HG03039 (cell line): ENCODE results near the gene DNAJC5.
A peak's percentile ranks its signal among the peaks of the same experiment; 100 is the strongest.

Experiments used
- ATAC-seq: cut with Tn5 transposase; IDR thresholded peaks from one replicate; pipeline ENCODE4 v1.9.1; 2021; ENCODE audit warnings: mild to moderate bottlenecking, moderate library complexity; ENCODE audit not compliant: unreplicated experiment

The DNAJC5 gene

GRCh38 chr20:63978319-63979228 is 83.6 kb downstream of the DNAJC5 start:
- no peak for ATAC-seq

DNA sequence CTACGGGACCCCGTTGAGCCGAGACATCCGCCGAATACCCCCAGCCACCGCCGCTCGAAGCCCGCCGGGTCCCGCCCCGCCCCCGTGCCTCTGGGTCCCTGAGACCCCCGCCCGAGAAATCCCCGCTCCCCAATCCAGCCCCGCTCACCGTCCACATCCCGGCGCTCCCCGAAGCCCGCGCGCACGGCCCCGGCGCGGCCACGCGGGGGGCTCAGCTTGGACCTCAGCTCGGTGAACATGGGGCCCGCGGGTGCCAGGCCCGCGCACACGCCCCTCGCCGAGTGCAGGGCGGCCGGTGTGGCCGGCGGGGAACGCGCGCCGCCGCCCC is 84.3 kb downstream of the DNAJC5 start:
- ATAC-seq, result no peak

GRCh38 chr20:63979557-63980316 is 84.8 kb downstream of the DNAJC5 start, which contains the start of gene SAMD10:
TSS of gene SAMD10 (minus strand) at chr20:63979642. CDS start at chr20:63979467, 175 bp downstream.
- ATAC-seq, result no peak

DNA sequence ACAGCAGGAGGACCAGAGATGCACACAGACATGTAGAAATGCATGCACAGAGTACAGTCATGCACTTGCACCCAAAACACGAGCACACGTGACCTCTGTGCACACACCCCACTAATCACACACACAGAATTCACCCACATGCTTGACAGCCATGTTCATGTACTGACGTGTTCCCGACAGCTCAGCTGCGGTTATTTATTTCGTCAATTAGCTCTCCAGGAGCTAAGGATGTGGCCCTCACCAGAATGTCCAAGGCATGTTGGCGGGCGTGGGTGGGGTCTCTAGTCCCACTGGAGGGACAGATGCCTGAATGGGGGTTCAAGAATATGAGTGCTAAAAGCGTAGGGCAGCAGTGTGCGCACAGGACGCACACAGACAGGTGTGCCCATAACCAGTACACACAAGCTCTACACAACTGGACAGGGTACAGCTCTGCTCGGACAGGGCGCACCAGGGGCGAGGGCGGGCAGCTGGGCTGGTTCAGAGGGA is 85.4 kb downstream of the DNAJC5 start:
- no peak for ATAC-seq

DNA sequence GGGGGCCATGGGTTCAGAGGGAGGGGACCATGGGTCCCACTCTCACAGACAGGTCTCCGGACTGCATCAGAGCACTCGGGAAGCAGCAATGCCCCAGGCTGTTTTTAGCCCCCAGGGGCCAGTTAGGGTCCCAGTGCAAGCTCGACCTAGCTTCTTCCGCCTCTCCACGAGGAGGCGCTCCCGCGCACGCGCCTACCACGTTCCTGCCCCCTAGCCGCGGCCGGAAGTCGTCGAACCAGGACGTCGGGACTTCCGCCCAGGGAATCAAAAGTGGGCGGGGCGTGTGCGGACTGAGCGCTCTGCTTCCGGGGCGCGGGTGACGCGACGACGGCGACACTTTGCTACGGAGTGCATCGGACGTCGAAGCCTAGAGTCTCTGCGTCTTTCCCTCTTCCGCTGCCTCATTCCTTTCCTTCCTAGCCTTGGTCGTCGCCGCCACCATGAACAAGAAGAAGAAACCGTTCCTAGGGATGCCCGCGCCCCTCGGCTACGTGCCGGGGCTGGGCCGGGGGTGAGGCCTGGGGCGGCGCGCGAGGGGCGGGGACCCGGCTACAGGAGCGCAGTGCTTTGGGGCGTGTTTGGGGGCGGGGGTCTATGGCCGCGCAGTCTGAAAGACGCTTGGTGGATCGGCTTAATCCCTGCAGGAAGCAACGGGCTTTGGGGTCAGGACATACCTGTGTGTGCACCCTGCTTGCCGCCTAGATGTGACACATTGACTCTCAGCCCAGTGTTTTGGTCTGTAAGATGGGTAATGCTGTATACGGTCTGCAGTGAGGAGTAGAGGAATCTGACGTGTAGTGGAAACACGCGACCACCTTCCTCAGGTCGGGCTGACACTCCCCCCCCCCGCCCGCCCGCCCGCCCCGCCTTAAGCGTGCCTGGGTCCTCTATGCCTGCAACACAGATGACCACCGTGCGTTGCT is 86.1 kb downstream of the DNAJC5 start, which contains the start of gene PRPF6:
Gene PRPF6 (plus strand): TSS at position 327 of the 923 bp plus-strand sequence. CDS start 114 bp downstream, at position 441.
- peak; percentile 50 for ATAC-seq

DNA sequence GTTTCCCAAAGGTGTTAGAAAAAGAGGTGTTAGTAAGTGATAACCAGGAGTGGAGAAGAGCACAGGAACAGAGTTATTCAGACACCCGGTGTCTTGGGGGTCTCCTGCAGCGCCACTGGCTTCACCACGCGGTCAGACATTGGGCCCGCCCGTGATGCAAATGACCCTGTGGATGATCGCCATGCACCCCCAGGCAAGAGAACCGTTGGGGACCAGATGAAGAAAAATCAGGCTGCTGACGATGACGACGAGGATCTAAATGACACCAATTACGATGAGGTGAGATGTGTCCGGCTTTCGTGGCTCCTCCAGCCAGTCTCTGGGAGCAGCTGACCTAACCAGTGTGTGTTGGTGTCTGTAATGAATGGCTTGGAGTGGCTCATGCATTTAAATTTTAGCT is 88.0 kb downstream of the DNAJC5 start:
- ATAC-seq, result no peak
